Choroid plexus epithelial cell (primary cell): Measurements from ENCODE around the gene EEA1.

ENCODE experiments used
- DNase-seq: peaks from one replicate; pipeline ENCODE4 v3.0.0-alpha.2; 2010; ENCODE audit warnings: low read depth
- H3K4me3 ChIP-seq: 2 replicates; pipeline ENCODE4 v1.5.1; 2011; ENCODE audit warnings: low read depth, mild to moderate bottlenecking, control low read depth, low read length, moderate library complexity
- CTCF ChIP-seq: conservative IDR thresholded peaks from 2 replicates; pipeline ENCODE4 v1.5.1; 2011; ENCODE audit warnings: low read depth, mild to moderate bottlenecking, control low read depth, inconsistent platforms, low read length, moderate library complexity

EEA1 gene

GRCh38 chr12:92950011-92950410 is 20.9 kb upstream of the EEA1 start:
- no peak for DNase-seq
- no peak for TF ChIP-seq CTCF
- no peak overlapping the region for H3K4me3 ChIP-seq

- TF ChIP-seq CTCF = no peak
- no peak for DNase-seq
Measured at GRCh38 chr12:92949466-92949865, 20.4 kb upstream of the EEA1 start.

GRCh38 chr12:92947589-92948215 is 18.6 kb upstream of the EEA1 start:
- TF ChIP-seq CTCF = no peak

More at GRCh38 chr12:92949466-92949865, 20.4 kb upstream of the EEA1 start:
- H3K4me3 ChIP-seq = no peak overlapping the region

GRCh38 chr12:92945659-92946220 is 16.6 kb upstream of the EEA1 start:
- no peak overlapping the region for H3K4me3 ChIP-seq
- TF ChIP-seq CTCF = no peak
- peak; percentile 26 for DNase-seq

More at GRCh38 chr12:92947589-92948215, 18.6 kb upstream of the EEA1 start:
- DNase-seq = no peak
- no peak overlapping the region for H3K4me3 ChIP-seq

- peak; percentile 40 for TF ChIP-seq CTCF
- DNase-seq = peak; percentile 82
- H3K4me3 ChIP-seq = no peak overlapping the region
Measured at GRCh38 chr12:92943482-92944250, 14.6 kb upstream of the EEA1 start.

GRCh38 chr12:92942905-92943304 is 13.8 kb upstream of the EEA1 start:
- no peak for TF ChIP-seq CTCF
- H3K4me3 ChIP-seq = no peak overlapping the region
- peak; percentile 89 for DNase-seq

GRCh38 chr12:92939116-92939515 is 10.0 kb upstream of the EEA1 start:
- H3K4me3 ChIP-seq = no peak overlapping the region
- TF ChIP-seq CTCF = no peak
- DNase-seq = no peak
